HG03196 (cell line): ENCODE results near the gene UBR1.
"Not testable (repeated sequence)": the region's sequence is repeated elsewhere in the genome, so short reads cannot be mapped to it uniquely, and the experiment has no call there.

Experiments used
- ATAC-seq: cut with Tn5 transposase; IDR thresholded peaks from one replicate; pipeline ENCODE4 v1.9.1; 2021; ENCODE audit not compliant: unreplicated experiment

UBR1 gene

GRCh38 chr15:42918047-42918446 is 187.8 kb downstream of the UBR1 start:
- ATAC-seq: no peak

DNA sequence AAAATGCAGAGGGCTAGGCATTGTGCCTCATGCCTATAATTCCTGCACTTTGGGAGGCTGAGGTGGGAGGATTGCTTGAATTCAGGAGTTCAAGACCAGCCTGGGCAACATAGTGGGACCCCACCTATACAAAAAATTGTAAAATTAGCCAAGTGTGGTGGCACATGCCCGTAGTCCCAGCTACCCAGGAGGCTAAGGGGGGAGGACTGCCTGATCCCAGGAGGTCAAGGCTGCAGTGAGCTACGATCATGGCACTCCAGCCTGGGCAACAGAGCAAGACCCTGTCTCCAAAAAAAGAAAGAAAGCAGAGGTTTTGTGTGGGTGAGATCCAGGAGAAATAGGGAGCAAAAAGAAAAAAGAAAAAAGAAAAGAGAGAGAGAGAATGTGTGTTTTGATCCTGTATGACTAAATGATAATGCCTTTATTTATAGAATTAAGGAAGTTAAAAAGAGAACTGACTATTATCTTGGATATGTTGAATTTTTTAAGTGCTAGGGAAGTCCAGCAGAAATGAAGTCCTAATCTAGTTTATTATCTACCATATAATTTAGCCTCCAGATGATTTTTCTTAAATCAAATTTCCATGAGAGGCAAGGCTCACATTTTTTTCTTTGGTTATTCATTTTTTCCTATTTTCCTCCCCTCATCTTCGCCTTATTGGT is 190.1 kb downstream of the UBR1 start:
- no peak for ATAC-seq

- ATAC-seq: no peak
These were observed 190.9 kb downstream of the UBR1 start for GRCh38 chr15:42914728-42915497.

DNA sequence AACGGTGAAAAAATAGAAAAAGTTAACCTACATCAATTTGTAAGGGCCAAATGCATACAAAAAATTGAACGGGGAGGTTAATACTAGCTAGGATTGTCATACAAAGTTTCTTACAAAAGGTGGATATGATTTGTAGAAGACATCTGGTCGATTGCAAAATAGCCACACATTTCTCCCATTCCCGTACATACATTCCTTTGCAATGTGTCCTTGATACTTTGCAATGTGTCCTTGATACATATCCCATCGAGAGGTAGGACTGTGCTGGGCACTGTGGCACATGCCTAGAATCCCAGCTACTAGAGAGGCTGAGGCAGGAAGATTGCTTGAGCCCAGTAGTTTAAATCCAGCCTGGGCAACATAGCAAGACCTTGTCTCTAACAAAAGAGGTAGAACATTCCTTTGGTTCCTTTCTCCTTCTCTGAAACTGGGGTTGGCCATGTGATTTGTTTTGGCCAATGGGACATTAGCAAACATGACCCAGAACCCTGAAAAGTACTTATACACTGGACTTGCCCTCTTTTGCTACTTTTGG is 194.7 kb downstream of the UBR1 start:
- no peak for ATAC-seq

GRCh38 chr15:42908538-42908937 is 197.3 kb downstream of the UBR1 start:
- ATAC-seq: no peak

DNA sequence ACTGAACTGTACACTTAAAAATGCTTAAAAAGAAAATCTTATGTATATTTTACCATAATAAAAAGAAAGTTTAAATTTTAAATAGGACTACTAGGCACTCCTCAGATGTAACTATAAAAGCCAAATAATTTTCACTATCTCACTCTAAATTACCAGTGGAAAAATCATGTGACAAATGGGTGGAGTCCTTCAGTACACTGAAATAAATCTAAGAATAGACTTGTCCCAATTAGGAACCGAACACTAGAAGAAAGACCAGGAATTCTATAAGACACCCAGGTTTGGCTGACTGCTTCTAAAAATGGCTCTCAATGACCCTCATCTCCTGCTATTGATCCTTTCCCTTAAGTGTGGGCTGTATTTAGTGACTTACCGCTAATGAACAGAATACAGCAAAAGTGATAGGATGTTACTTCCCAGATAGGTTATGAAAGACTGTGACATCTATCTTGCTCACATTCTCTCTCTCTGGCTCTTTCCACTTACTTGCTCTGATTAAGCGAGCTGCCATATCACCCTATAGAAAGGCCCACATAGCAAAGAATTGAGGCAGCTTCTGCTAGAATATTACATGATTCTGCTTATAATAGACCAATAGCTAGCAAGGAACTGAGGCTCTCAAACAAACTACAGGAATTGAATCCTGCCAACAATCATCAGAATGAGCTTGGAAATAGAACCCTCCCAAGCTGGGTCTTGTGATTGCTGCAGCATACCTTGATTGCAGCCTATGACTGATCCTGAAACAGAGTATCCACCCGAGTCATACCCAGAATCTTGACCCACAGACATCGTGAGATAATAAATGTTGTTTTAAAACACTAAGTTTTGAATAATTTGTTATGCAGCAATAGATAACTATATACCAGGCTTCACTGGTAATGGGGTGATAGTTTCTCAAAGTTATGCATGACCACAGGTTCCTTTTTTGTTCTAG is 202.2 kb downstream of the UBR1 start:
- no peak for ATAC-seq

DNA sequence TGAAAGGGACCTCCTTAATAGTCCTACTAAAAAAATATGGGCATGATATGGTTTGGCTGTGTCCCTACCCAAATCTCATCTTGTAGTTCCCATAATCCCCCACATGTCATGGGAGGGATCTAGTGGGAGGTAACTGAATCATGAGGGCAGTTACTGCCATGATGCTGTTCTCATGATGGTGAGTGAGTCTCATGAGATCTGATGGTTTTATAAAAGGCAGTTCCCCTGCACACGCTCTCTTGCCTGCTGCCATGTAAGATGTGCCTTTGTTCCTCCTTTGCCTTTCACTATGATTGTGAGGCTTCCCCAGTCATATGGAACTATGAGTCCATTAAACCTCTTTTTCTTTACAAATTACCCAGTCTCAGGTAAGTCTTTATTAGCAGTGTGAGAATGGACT is 211.9 kb downstream of the UBR1 start:
- ATAC-seq: not testable (repeated sequence)
